HepG2 (cell line): ENCODE data around the gene SPHK1. TPM values are rescaled to one million over a fixed set of nuclear protein-coding genes. Genes with fewer than 3 reads are reported as not detected.

Source experiments
- ATAC-seq: fragments of 200-7000 bp; cut with Tn5 transposase; 3 replicates; pipeline ENCODE4 v1.9.1; 2020; ENCODE audit warnings: mild to moderate bottlenecking, moderate library complexity
- BruUV-seq: library from RNA; stranded (reverse); fragments of 400-500 nt; replicated peaks from 2 replicates; lab custom pipeline; 2021; lab: Mats Ljungman, UMichigan
- CTCF ChIA-PET: fragments of 300-600 bp; formaldehyde crosslinking; extraction: SDS; loops from one replicate; lab custom pipeline; 2021; ENCODE audit warnings: low total read pairs, inconsistent platforms, low intra/inter-chr PET ratio; lab: Yijun Ruan, JAX
- POLR2A ChIA-PET: fragments of 350-600 bp; sonication (Branson Sonifier 250); formaldehyde crosslinking; loops from one replicate; lab custom pipeline; 2020; ENCODE audit warnings: antibody characterized with exemption, inconsistent platforms; lab: Yijun Ruan, JAX
- DNase-seq: peaks from one replicate; pipeline ENCODE4 v3.0.0-alpha.2; 2015; ENCODE audit warnings: low spot score
- FAIRE-seq: peaks from 3 replicates; lab custom pipeline; 2011; peaks lifted over from hg19 to GRCh38; lab: Jason Lieb, UNC
- H2AFZ ChIP-seq: one replicate; pipeline ENCODE4 v1.6.1; 2011; ENCODE audit warnings: low read length, inconsistent platforms
- H3K27ac ChIP-seq: fragments of 300-600 bp; 3 replicates; pipeline ENCODE4 v1.8.0; 2011; ENCODE audit warnings: mixed run types, mild to moderate bottlenecking, mixed read lengths, low read length, inconsistent platforms; ENCODE audit not compliant: insufficient read depth; ENCODE audit errors: extremely low read length
- H3K27me3 ChIP-seq, 2 experiments: fragments of 200-600 bp in 1 of 2; 2 replicates in 1 of 2; 3 replicates in 1 of 2; pipeline versions ENCODE4 v1.6.0 to v1.8.0; 2011; ENCODE audit warnings: low read length in 2 of 2, mild to moderate bottlenecking in 2 of 2, moderate library complexity in 2 of 2, inconsistent platforms in 1 of 2; ENCODE audit not compliant: insufficient read depth in 2 of 2, control insufficient read depth in 1 of 2
- H3K36me3 ChIP-seq, 2 experiments: fragments of 200-600 bp in 1 of 2; replicated peaks in 1 of 2; 2 replicates in 1 of 2; 3 replicates in 1 of 2; pipeline versions ENCODE4 v1.5.1 to v1.8.0; 2011; ENCODE audit warnings: low read length in 2 of 2, inconsistent platforms in 1 of 2; ENCODE audit not compliant: insufficient read depth in 2 of 2, control insufficient read depth in 1 of 2
- H3K4me1 ChIP-seq: 2 replicates; pipeline ENCODE4 v1.5.1; 2012; ENCODE audit warnings: low read length, inconsistent platforms; ENCODE audit not compliant: insufficient read depth
- H3K4me2 ChIP-seq: 2 replicates; pipeline ENCODE4 v1.6.0; 2011; ENCODE audit warnings: low read depth, low read length, inconsistent platforms
- H3K4me3 ChIP-seq, 3 experiments: fragments of 200-600 bp in 1 of 3; sonication (generic), shearing (Covaris generic) in 1 of 3; replicated peaks in 1 of 3; 2 replicates each; pipeline ENCODE4 v1.5.1; 2011 to 2016; ENCODE audit warnings: low read length in 3 of 3, inconsistent platforms in 2 of 3, low read depth in 2 of 3, mild to moderate bottlenecking in 2 of 3, control low read depth in 1 of 3, mixed read lengths in 1 of 3; ENCODE audit not compliant: insufficient read depth in 1 of 3
- H3K79me2 ChIP-seq: one replicate; pipeline ENCODE4 v1.6.1; 2011; ENCODE audit warnings: low read length, inconsistent platforms; ENCODE audit not compliant: insufficient read depth
- H3K9ac ChIP-seq: 2 replicates; pipeline ENCODE4 v1.6.0; 2011; ENCODE audit warnings: mild to moderate bottlenecking, low read depth, low read length, inconsistent platforms; ENCODE audit not compliant: insufficient read depth
- H3K9me3 ChIP-seq: 2 replicates; pipeline ENCODE4 v1.5.1; 2012; ENCODE audit warnings: mild to moderate bottlenecking, low read length
- H4K20me1 ChIP-seq: 2 replicates; pipeline ENCODE4 v1.6.0; 2011; ENCODE audit warnings: inconsistent platforms, mild to moderate bottlenecking, low read length, moderate library complexity; ENCODE audit not compliant: insufficient read depth
- DR1 ChIP-seq: sonication (generic); formaldehyde crosslinking; IDR thresholded peaks from 2 replicates; pipeline ENCODE4 v1.8.0; 2021; ENCODE audit warnings: mild to moderate bottlenecking, missing genetic modification reagents, inconsistent platforms
- HNRNPLL ChIP-seq: fragments of 200-400 bp; formaldehyde crosslinking; IDR thresholded peaks from 2 replicates; pipeline ENCODE4 v1.6.1; 2017; ENCODE audit warnings: mild to moderate bottlenecking, low read depth, low read length; ENCODE audit not compliant: poor library complexity, severe bottlenecking
- MIER3 ChIP-seq: IDR thresholded peaks from 2 replicates; pipeline ENCODE4 v1.6.1; 2016; ENCODE audit warnings: missing compliant biosample characterization, borderline replicate concordance
- SIN3B ChIP-seq: fragments of 150-350 bp; IDR thresholded peaks from 2 replicates; pipeline ENCODE4 v1.6.1; 2014; ENCODE audit warnings: low read length
- SRF ChIP-seq: IDR thresholded peaks from 2 replicates; pipeline ENCODE4 v1.6.1; 2011; ENCODE audit warnings: mild to moderate bottlenecking, low read depth, low read length, moderate library complexity
- ZBTB20 ChIP-seq: sonication (generic); formaldehyde crosslinking; IDR thresholded peaks from 2 replicates; pipeline ENCODE4 v1.8.1; 2023; ENCODE audit warnings: missing genetic modification reagents, low read depth, mild to moderate bottlenecking, borderline replicate concordance
- ZBTB38 ChIP-seq: sonication (generic); formaldehyde crosslinking; IDR thresholded peaks from 2 replicates; pipeline ENCODE4 v1.5.1; 2020; ENCODE audit warnings: mild to moderate bottlenecking, missing genetic modification reagents
- ZNF543 ChIP-seq: sonication (generic); formaldehyde crosslinking; IDR thresholded peaks from 2 replicates; pipeline ENCODE4 v1.4.0; 2020; ENCODE audit warnings: mild to moderate bottlenecking, missing genetic modification reagents
- ZNF891 ChIP-seq: sonication (generic); formaldehyde crosslinking; IDR thresholded peaks from 2 replicates; pipeline ENCODE4 v1.5.0; 2020; ENCODE audit warnings: mild to moderate bottlenecking, missing genetic modification reagents
- ZSCAN30 ChIP-seq: sonication (generic); formaldehyde crosslinking; IDR thresholded peaks from 2 replicates; pipeline ENCODE4 v1.5.0; 2020; ENCODE audit warnings: mild to moderate bottlenecking, missing genetic modification reagents
- WGBS: methylation state at CpG from one replicate; pipeline ENCODE4 v1.1.6; 2017; ENCODE audit warnings: low lambda C conversion rate; 5-methylcytosine and 5-hydroxymethylcytosine counted together
- in situ Hi-C: cut with HindIII; loops from 2 replicates; pipeline ENCODE4 v1.10.0; 2017; ENCODE audit warnings: low pct_unique_long_range_greater_than_20kb; ENCODE audit not compliant: extremely low pct_ligation_motif_present
- intact Hi-C: fragments of 100-400 bp; cut with micrococcal nuclease; formaldehyde crosslinking; loops from one replicate; pipeline ENCODE4 v1.10.0; 2022; ENCODE audit not compliant: unreplicated experiment
- polyA plus RNA-seq, 8 experiments: library from polyadenylated mRNA; depleted of rRNA in 3 of 8; stranded (reverse) in 7 of 8; unstranded in 1 of 8; fragments of >200 nt; fragmentation: Illumina TruSeq in 4 of 8; extraction: Trizol in 4 of 8; gene quantifications; 2 replicates each; pipeline versions ENCODE4 v1.2.1 to v1.2.3, GENCODE V29; 2011 to 2016; ENCODE audit warnings: low read depth in 4 of 8, missing spikeins in 1 of 8, mixed read lengths in 1 of 8; ENCODE audit not compliant: insufficient read depth in 1 of 8
- total RNA-seq, 5 experiments: library from RNA; depleted of rRNA; stranded (reverse); fragments of >200 nt; fragmentation: Illumina TruSeq; extraction: Trizol; gene quantifications; 2 replicates each; pipeline ENCODE4 v1.2.3, GENCODE V29; 2016; ENCODE audit warnings: low read depth in 1 of 5
- TF ChIP-seq, protein P1 (sequence below): sonication (generic); formaldehyde crosslinking; IDR thresholded peaks from 2 replicates; pipeline ENCODE4 v1.5.0; 2020; ENCODE audit warnings: mild to moderate bottlenecking, missing genetic modification reagents

SPHK1 gene
- total and polyA plus RNA-seq, 2 of the 13 experiments (the other 11 are each of a cell fraction or from before 2014, with no cell fraction given): 129 to 160 TPM

DNA sequence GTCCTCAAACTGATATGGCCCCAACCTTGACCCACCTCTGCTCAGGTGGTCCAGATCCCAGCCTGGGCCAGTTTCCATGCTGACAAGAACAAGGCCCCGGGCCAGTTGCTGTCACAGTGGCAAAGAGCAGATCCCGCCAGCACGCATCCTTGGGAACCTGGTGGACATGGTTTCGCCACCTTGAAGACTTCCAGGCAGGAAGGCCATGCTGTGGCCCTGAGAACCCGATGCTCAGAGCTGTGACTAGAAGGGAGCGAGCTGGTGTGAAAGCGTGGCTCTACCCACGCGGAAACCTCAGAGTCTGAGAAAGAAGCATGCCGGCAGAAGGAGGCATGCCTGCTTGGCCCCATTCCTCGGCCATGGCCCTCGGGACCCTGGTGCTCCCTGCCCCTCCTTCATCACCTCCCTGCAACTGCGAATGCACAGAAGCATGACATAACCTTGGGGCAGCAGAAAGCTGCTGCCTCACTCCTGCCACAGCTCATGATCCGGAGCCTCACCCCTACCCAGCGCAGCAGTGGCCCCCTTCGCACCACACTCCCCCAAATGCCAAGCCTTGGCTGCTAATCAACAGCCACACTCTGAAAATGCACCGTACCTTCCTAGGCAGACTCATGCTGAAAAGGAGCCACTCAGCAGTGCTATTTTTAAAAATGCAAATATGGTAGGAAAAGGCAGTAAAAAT lies 35.3 kb downstream of the SPHK1 start (continued):
- no peak for TF ChIP-seq ZNF543 (CRISPR knock-in tag)
- no peak for TF ChIP-seq ZSCAN30 (CRISPR knock-in tag)

GRCh38 chr17:76420356-76421043 lies 36.1 kb downstream of the SPHK1 start:
- peaks cover 38% of the 10 kb centered on the region; the same call in 1 of the 2 replicates for H4K20me1 ChIP-seq
- DNase-seq (no peak), FAIRE-seq (no peak), ATAC-seq (no peak)
- no peak overlapping the region for H3K4me2 ChIP-seq
- H3K4me1 ChIP-seq: no peaks in the 10 kb centered on the region
- WGBS: 91% methylated on average over 10 of the region's 10 CpGs
- peaks cover 10 to 27% of the 10 kb centered on the region in 2 experiments; a peak in 4 of 5 replicates for H3K36me3 ChIP-seq
- POLR2A ChIA-PET: no interaction called here
- no peak overlapping the region for H3K9ac ChIP-seq
- H2AFZ ChIP-seq: no peak overlapping the region
- intact Hi-C loops: no loop called here
- H3K9me3 ChIP-seq: no peaks in the 10 kb centered on the region
- BruUV-seq: no TSS peak
- in situ Hi-C loops: no loop called here
- H3K4me3 ChIP-seq: no peak overlapping the region
- CTCF ChIA-PET: no interaction called here
- peaks cover 74% of the 10 kb centered on the region for H3K79me2 ChIP-seq
- no peak overlapping the region for H3K27ac ChIP-seq
- no peaks in the 10 kb centered on the region for H3K27me3 ChIP-seq
- no peak for TF ChIP-seq MIER3 (CRISPR knock-in tag)

GRCh38 chr17:76421044-76421407 lies 36.6 kb downstream of the SPHK1 start:
- WGBS: 86% methylated on average over 7 of the region's 7 CpGs
- intact Hi-C loops: no loop called here
- ATAC-seq (no peak), DNase-seq (no peak), FAIRE-seq (no peak)
- H3K36me3 ChIP-seq: peaks cover 10 to 27% of the 10 kb centered on the region in 2 experiments; a peak in 4 of 5 replicates
- TF ChIP-seq ZBTB38 (peak; percentile 47; the same call in 1 of the 2 replicates), HNRNPLL (no peak), SRF (no peak), SIN3B (no peak), ZBTB20 (CRISPR knock-in tag) (no peak), ZNF891 (CRISPR knock-in tag) (no peak), DR1 (CRISPR knock-in tag) (no peak)
- TF ChIP-seq, protein P1, sequence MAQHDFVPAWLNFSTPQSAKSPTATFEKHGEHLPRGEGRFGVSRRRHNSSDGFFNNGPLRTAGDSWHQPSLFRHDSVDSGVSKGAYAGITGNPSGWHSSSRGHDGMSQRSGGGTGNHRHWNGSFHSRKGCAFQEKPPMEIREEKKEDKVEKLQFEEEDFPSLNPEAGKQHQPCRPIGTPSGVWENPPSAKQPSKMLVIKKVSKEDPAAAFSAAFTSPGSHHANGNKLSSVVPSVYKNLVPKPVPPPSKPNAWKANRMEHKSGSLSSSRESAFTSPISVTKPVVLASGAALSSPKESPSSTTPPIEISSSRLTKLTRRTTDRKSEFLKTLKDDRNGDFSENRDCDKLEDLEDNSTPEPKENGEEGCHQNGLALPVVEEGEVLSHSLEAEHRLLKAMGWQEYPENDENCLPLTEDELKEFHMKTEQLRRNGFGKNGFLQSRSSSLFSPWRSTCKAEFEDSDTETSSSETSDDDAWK: no peak
- H3K9me3 ChIP-seq: no peaks in the 10 kb centered on the region
- no peak overlapping the region for H3K4me3 ChIP-seq
- no peak overlapping the region for H3K9ac ChIP-seq
- in situ Hi-C loops: no loop called here
- H3K79me2 ChIP-seq: peaks cover 73% of the 10 kb centered on the region
- no peak overlapping the region for H3K27ac ChIP-seq
- no TSS peak for BruUV-seq
- H3K4me1 ChIP-seq: no peaks in the 10 kb centered on the region
- H4K20me1 ChIP-seq: peaks cover 37% of the 10 kb centered on the region; the same call in 1 of the 2 replicates
- H3K4me2 ChIP-seq: no peak overlapping the region
- H3K27me3 ChIP-seq: no peaks in the 10 kb centered on the region
- no peak overlapping the region for H2AFZ ChIP-seq
- POLR2A ChIA-PET: no interaction called here
- CTCF ChIA-PET: no interaction called here
